Panc1 (cell line): ENCODE results near the gene GALT.

Experiments used
- CTCF ChIP-seq: fragments of 450-650 bp; IDR thresholded peaks from 2 replicates; pipeline ENCODE4 v1.5.1; 2017; ENCODE audit warnings: mild to moderate bottlenecking
- POLR2AphosphoS5 ChIP-seq: IDR thresholded peaks from 2 replicates; pipeline ENCODE4 v1.6.1; 2012; ENCODE audit warnings: mild to moderate bottlenecking, low read depth, low read length, moderate library complexity
- REST ChIP-seq, 2 experiments: IDR thresholded peaks; 2 replicates each; pipeline ENCODE4 v1.6.1; 2011 to 2012; ENCODE audit warnings: low read depth in 2 of 2, control low read depth in 1 of 2, low read length in 1 of 2, mild to moderate bottlenecking in 1 of 2, moderate library complexity in 1 of 2; ENCODE audit not compliant: insufficient read depth in 1 of 2

GRCh38 chr9:34644766-34645314, 1.6 kb upstream of the GALT start:
- no peak for TF ChIP-seq CTCF
- no peak for TF ChIP-seq POLR2AphosphoS5
- TF ChIP-seq REST (IDR thresholded peaks at IDR 0.05; ENCODE audit: insufficient read depth in 1 of 2, low read depth in 2 of 2, low read length in 1 of 2) = no peak
